Chondrocyte (in vitro differentiated cells): Measurements from ENCODE around the gene LMF1. TPM values are rescaled to one million over a fixed set of nuclear protein-coding genes. Genes with fewer than 3 reads are reported as not detected.

ENCODE experiments used
- DNase-seq: peaks from one replicate; pipeline ENCODE4 v3.0.0; 2021; ENCODE audit warnings: mixed read lengths, low spot score
- H3K27ac Mint-ChIP-seq: one replicate; pipeline ENCODE4 v1.8.0; 2021; ENCODE audit warnings: mild to moderate bottlenecking, moderate library complexity, mixed read lengths; ENCODE audit not compliant: unreplicated experiment
- H3K27me3 Mint-ChIP-seq: 2 replicates; pipeline ENCODE4 v1.8.0; 2021; ENCODE audit warnings: low read depth, mixed read lengths
- H3K36me3 Mint-ChIP-seq: 2 replicates; pipeline ENCODE4 v1.8.0; 2021; ENCODE audit warnings: low read depth, mixed read lengths
- H3K4me1 Mint-ChIP-seq: 2 replicates; pipeline ENCODE4 v1.8.0; 2021; ENCODE audit warnings: low read depth, mild to moderate bottlenecking, mixed read lengths
- H3K4me3 Mint-ChIP-seq: one replicate; pipeline ENCODE4 v1.8.0; 2021; ENCODE audit warnings: mild to moderate bottlenecking, moderate library complexity, mixed read lengths; ENCODE audit not compliant: unreplicated experiment
- H3K9me3 Mint-ChIP-seq: 2 replicates; pipeline ENCODE4 v1.8.0; 2021; ENCODE audit warnings: low read depth, mixed read lengths
- total RNA-seq: library from RNA; stranded (reverse); gene quantifications from 3 replicates; pipeline ENCODE4 v1.2.1, GENCODE V29; 2021
- TF ChIP-seq, protein P1 (sequence below): fragments of 200-600 bp; sonication (generic); IDR thresholded peaks from 2 replicates; pipeline ENCODE4 v1.5.0; 2021; ENCODE audit warnings: antibody characterized with exemption, mild to moderate bottlenecking, moderate library complexity

LMF1 gene
- total RNA-seq, 1 donor from 2014 or later: 21.6 TPM

DNA sequence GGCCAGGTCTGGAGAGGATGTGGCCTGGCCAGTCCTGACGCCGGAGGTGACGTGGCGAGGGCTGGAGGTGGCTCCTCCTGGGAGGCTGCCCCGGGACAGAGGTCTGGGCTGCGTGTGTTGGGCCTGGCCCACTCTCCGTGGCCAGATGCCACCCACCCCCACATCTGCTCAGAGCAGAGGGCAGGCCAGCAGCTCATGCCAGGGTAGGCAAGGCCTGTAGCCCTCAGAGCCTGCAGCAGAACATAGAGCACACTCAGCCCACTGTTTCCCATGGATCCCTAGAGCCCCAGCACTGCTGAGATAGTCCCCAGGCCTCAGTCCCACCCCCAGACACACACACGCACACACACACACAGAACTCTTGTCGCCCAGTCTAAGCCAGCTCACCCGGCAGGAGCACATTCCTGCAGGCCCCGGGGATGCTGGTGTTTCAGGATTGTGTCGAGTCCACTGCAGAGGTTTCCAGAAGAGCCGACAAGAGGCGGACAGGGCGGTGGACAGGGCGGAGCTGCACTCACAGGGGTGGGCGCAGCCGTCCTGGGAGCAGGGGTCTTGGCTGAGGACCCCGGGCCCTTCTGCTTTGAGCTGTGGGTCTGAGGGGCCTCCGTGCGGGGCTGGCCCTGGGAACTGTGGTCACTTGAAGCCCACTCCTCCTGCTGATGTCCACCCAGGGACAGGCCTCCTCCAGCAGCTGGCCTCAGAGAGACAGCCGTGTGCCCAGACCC lies 44.1 kb upstream of the LMF1 start:
- H3K27ac Mint-ChIP-seq: no peak overlapping the region
- H3K36me3 Mint-ChIP-seq: no peaks in the 10 kb centered on the region
- no peak for DNase-seq
- TF ChIP-seq, protein P1, sequence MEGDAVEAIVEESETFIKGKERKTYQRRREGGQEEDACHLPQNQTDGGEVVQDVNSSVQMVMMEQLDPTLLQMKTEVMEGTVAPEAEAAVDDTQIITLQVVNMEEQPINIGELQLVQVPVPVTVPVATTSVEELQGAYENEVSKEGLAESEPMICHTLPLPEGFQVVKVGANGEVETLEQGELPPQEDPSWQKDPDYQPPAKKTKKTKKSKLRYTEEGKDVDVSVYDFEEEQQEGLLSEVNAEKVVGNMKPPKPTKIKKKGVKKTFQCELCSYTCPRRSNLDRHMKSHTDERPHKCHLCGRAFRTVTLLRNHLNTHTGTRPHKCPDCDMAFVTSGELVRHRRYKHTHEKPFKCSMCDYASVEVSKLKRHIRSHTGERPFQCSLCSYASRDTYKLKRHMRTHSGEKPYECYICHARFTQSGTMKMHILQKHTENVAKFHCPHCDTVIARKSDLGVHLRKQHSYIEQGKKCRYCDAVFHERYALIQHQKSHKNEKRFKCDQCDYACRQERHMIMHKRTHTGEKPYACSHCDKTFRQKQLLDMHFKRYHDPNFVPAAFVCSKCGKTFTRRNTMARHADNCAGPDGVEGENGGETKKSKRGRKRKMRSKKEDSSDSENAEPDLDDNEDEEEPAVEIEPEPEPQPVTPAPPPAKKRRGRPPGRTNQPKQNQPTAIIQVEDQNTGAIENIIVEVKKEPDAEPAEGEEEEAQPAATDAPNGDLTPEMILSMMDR: no peak
- H3K4me1 Mint-ChIP-seq: no peaks in the 10 kb centered on the region
- H3K9me3 Mint-ChIP-seq: no peaks in the 10 kb centered on the region
- peaks cover 26% of the 10 kb centered on the region for H3K27me3 Mint-ChIP-seq
- no peak overlapping the region for H3K4me3 Mint-ChIP-seq

DNA sequence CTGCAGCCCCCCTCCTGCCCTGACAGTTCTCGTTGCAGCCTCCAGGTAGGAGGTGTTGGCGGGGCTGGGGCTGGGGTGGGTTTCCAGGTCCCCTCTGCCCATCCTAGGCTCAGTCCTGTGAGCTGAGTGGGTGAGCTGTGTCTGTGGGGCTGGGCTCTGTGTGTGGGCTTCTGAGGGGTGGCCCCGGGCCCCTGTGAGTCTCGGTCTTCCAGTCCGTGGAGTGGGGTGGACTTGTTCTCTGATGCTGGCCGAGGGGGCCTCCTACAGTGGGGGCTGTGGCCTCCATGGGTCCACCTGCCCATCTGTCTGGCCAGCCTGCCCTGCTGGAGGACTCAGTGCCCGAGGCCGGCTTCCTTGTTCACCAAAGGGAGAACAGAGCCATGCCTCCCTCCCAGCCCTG lies 43.4 kb upstream of the LMF1 start:
- TF ChIP-seq, protein P1: no peak

DNA sequence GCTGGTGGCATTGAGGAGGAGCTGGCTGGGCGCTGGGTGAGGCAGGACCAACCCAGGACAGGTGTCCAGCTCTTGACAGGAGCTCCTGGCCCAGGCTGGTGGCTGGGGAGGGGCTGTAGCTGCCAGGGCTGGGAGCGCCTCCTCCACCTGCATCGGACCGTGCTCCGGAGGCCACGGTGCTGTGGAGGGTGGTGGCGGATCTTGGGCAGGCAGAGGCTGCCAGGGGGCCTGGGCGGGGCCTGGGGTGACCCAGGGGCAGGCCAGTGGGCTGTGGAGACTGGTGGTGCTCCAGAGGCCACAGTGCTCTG lies 42.8 kb upstream of the LMF1 start:
- TF ChIP-seq, protein P1: no peak
- Mint-ChIP-seq H3K4me1 (no peaks in the 10 kb centered on the region), H3K9me3 (no peaks in the 10 kb centered on the region), H3K27me3 (peaks cover 27% of the 10 kb centered on the region), H3K27ac (no peak overlapping the region), H3K36me3 (no peaks in the 10 kb centered on the region), H3K4me3 (no peak overlapping the region)
- no peak for DNase-seq

More for the DNA sequence above, 43.4 kb upstream of the LMF1 start:
- Mint-ChIP-seq H3K4me1 (no peaks in the 10 kb centered on the region), H3K27me3 (peaks cover 24% of the 10 kb centered on the region), H3K9me3 (no peaks in the 10 kb centered on the region), H3K4me3 (no peak overlapping the region), H3K36me3 (no peaks in the 10 kb centered on the region), H3K27ac (no peak overlapping the region)
- DNase-seq: no peak

DNA sequence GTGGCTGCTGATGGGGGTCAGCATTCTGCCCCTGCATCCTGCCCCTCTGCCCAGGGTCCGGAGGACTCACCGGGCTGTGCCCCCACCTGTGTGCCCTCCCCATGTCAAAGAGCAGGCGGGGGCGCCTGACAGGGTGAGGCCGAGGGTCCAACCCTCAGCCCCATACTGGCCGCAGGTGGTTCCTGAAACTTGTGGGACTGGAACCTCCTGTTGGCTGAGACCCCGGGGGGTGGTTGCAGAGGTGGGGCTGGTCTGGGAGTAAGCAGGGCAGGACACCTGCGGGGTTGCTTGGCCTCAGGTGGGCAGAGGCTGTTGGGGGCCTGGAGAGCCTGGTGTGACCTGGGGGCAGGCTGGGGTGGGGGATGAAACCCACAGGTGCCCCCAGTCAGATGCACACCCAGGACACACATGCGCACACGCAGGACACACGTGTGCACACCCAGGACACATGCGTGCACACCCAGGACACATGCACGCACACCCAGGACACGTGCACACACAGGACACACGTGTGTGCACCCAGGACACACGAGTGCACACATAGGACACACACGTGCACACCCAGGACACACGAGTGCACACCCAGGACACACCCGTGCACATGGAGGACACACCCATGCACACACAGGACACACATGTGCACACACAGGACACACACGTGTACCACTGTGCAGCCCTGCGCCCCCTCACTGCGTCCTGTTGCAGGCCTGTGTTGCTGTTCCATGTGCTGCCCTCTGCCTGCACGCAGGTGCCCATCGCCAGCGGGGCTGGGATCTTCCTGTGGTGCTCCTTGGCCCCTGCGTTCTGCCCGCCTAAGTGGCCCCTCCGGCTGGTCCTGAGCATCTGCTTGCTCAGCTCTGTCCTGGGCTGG lies 42.2 kb upstream of the LMF1 start:
- TF ChIP-seq, protein P1: no peak
- no peaks in the 10 kb centered on the region for H3K36me3 Mint-ChIP-seq
- H3K4me3 Mint-ChIP-seq: no peak overlapping the region
- no peaks in the 10 kb centered on the region for H3K9me3 Mint-ChIP-seq
- peaks cover 27% of the 10 kb centered on the region for H3K27me3 Mint-ChIP-seq
- DNase-seq: no peak
- H3K27ac Mint-ChIP-seq: no peak overlapping the region
- no peaks in the 10 kb centered on the region for H3K4me1 Mint-ChIP-seq

DNA sequence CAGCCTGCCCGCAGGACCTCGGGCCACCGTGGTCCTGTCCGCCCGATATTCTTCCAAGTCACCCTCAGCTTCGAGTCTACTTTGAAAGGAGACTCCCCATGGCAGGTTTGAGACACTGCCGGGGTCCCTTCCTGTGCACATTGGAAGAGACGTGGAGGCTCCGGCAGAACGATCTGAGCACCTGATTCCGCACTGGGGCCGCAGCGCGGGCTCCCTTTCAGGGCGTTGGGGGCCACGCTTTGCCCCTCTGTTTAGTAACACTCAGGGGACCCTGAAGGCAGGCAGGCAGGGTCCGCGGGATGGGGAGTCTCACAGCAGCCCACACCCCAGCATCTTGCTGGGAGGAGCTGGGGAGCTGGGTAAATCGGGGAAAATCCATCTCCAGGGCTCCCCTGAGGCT lies 41.4 kb upstream of the LMF1 start:
- H3K27ac Mint-ChIP-seq: no peak overlapping the region
- H3K9me3 Mint-ChIP-seq: no peaks in the 10 kb centered on the region
- no peak for DNase-seq
- no peaks in the 10 kb centered on the region for H3K36me3 Mint-ChIP-seq
- TF ChIP-seq, protein P1: no peak
- peaks cover 25% of the 10 kb centered on the region for H3K27me3 Mint-ChIP-seq
- no peaks in the 10 kb centered on the region for H3K4me1 Mint-ChIP-seq
- no peak overlapping the region for H3K4me3 Mint-ChIP-seq
